Gastrocnemius medialis (tissue), 4 donors: ENCODE results near the gene CYBB.

ENCODE experiments used
- POLR2A ChIP-seq, 2 donors: fragments of 450-650 bp; IDR thresholded peaks; one replicate each; pipeline ENCODE4 v1.6.1; 2017; ENCODE audit warnings: antibody characterized with exemption in 2 of 2, mild to moderate bottlenecking in 2 of 2, moderate library complexity in 2 of 2
- TF ChIP-seq, protein P1 (sequence below), 5 experiments: fragments of 450-650 bp in 3 of 5; fragments of 200-600 bp in 2 of 5; sonication (generic) in 2 of 5; IDR thresholded peaks in 4 of 5; conservative IDR thresholded peaks in 1 of 5; 1 replicate in 4 of 5; 2 replicates in 1 of 5; pipeline ENCODE4 v1.5.1; 2016 to 2019; ENCODE audit warnings: antibody characterized with exemption in 5 of 5, mild to moderate bottlenecking in 3 of 5, moderate library complexity in 3 of 5

DNA sequence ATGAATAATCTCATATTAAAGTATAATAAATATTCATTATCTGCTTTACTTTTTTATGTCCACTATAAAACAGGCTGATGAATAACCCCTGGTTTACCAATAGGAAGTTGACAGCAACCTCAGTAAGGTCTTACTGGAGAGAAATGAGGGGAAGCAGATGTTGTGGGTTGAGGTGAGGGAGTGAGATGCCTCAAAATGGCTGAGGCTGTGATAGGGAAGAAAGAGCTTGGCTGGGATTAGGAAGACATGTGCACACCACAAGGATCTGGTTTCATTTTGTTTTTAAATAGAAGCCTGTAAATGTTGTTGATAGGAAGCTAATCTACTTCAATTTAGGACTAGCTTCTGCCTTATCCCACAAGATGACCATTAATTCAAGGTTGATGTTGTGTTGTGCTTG is 14.4 kb upstream of the CYBB start:
- TF ChIP-seq, protein P1, sequence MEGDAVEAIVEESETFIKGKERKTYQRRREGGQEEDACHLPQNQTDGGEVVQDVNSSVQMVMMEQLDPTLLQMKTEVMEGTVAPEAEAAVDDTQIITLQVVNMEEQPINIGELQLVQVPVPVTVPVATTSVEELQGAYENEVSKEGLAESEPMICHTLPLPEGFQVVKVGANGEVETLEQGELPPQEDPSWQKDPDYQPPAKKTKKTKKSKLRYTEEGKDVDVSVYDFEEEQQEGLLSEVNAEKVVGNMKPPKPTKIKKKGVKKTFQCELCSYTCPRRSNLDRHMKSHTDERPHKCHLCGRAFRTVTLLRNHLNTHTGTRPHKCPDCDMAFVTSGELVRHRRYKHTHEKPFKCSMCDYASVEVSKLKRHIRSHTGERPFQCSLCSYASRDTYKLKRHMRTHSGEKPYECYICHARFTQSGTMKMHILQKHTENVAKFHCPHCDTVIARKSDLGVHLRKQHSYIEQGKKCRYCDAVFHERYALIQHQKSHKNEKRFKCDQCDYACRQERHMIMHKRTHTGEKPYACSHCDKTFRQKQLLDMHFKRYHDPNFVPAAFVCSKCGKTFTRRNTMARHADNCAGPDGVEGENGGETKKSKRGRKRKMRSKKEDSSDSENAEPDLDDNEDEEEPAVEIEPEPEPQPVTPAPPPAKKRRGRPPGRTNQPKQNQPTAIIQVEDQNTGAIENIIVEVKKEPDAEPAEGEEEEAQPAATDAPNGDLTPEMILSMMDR (IDR thresholded peaks at IDR 0.05 in 4 of 5, conservative IDR thresholded peaks at IDR 0.05 in 1 of 5) = no peak
- TF ChIP-seq POLR2A (IDR thresholded peaks at IDR 0.05) = no peak
